GM12891 (cell line): ENCODE results near the gene STARD13.
A peak's percentile ranks its signal among the peaks of the same experiment; 100 is the strongest.
"Not testable (repeated sequence)": the region's sequence is repeated elsewhere in the genome, so short reads cannot be mapped to it uniquely, and the experiment has no call there.

ENCODE experiments used
- DNase-seq: peaks from one replicate; pipeline ENCODE4 v3.0.0; 2011; ENCODE audit warnings: low spot score; ENCODE audit not compliant: insufficient read length
- FAIRE-seq: peaks from 2 replicates; lab custom pipeline; 2011; peaks lifted over from hg19 to GRCh38; lab: Jason Lieb, UNC
- PAX5 ChIP-seq: IDR thresholded peaks from 2 replicates; pipeline ENCODE4 v1.6.1; 2011; ENCODE audit warnings: low read length, moderate library complexity, mild to moderate bottlenecking; ENCODE audit not compliant: insufficient read depth, severe bottlenecking
- POLR2A ChIP-seq: IDR thresholded peaks from 2 replicates; pipeline ENCODE4 v1.6.1; 2011; ENCODE audit warnings: low read depth, low read length, control low read depth
- POLR2AphosphoS5 ChIP-seq: IDR thresholded peaks from 2 replicates; pipeline ENCODE4 v1.6.1; 2011; ENCODE audit warnings: low read depth, low read length, control low read depth
- POU2F2 ChIP-seq: IDR thresholded peaks from 2 replicates; pipeline ENCODE4 v1.6.1; 2011; ENCODE audit warnings: low read depth, mild to moderate bottlenecking, control low read depth, low read length, moderate library complexity
- SPI1 ChIP-seq: IDR thresholded peaks from 2 replicates; pipeline ENCODE4 v1.6.1; 2011; ENCODE audit warnings: low read depth, low read length, control low read depth
- TAF1 ChIP-seq: IDR thresholded peaks from 2 replicates; pipeline ENCODE4 v1.6.1; 2011; ENCODE audit warnings: low read depth, low read length, control low read depth

Gene STARD13

GRCh38 chr13:33249894-33250293 lies 35.7 kb downstream of the STARD13 start:
- FAIRE-seq (no peak), DNase-seq (no peak)
- TF ChIP-seq POU2F2 (no peak), TAF1 (no peak), SPI1 (no peak), POLR2A (no peak)

- DNase-seq (no peak), FAIRE-seq (no peak)
- TF ChIP-seq PAX5 = no peak
- TF ChIP-seq SPI1 = no peak
- no peak for TF ChIP-seq POU2F2
- no peak for TF ChIP-seq POLR2A
- no peak for TF ChIP-seq TAF1
- no peak for TF ChIP-seq POLR2AphosphoS5
Observed at GRCh38 chr13:33249066-33249465, 36.5 kb downstream of the STARD13 start.

- no peak for TF ChIP-seq PAX5
- no peak for TF ChIP-seq POU2F2
- TF ChIP-seq SPI1 = no peak
- DNase-seq = no peak
- no peak for FAIRE-seq
Observed at GRCh38 chr13:33245505-33246158, 39.9 kb downstream of the STARD13 start.

- DNase-seq (no peak), FAIRE-seq (peak; percentile 33)
- TF ChIP-seq POU2F2 = no peak
- TF ChIP-seq POLR2AphosphoS5 = no peak
- TF ChIP-seq PAX5 = no peak
- no peak for TF ChIP-seq SPI1
Observed at GRCh38 chr13:33244907-33245287, 40.7 kb downstream of the STARD13 start.

- TF ChIP-seq PAX5 (no peak), POU2F2 (no peak), POLR2AphosphoS5 (no peak), POLR2A (no peak), SPI1 (no peak), TAF1 (no peak)
- DNase-seq = no peak
- FAIRE-seq = no peak
Observed at GRCh38 chr13:33244210-33244906, 41.2 kb downstream of the STARD13 start.

- no peak for FAIRE-seq
- no peak for TF ChIP-seq SPI1
- TF ChIP-seq PAX5 = no peak
- no peak for TF ChIP-seq POLR2A
- TF ChIP-seq POU2F2 = no peak
- TF ChIP-seq POLR2AphosphoS5 = no peak
- TF ChIP-seq TAF1 = no peak
- no peak for DNase-seq
Observed at GRCh38 chr13:33242984-33243617, 42.5 kb downstream of the STARD13 start.

- FAIRE-seq = not testable (repeated sequence)
Observed at GRCh38 chr13:33242372-33242771, 43.2 kb downstream of the STARD13 start.

GRCh38 chr13:33236021-33236420 lies 49.5 kb downstream of the STARD13 start:
- no peak for FAIRE-seq
- no peak for DNase-seq
- TF ChIP-seq POU2F2 (no peak), PAX5 (no peak), POLR2AphosphoS5 (no peak), SPI1 (no peak), POLR2A (no peak), TAF1 (no peak)

More at GRCh38 chr13:33242372-33242771, 43.2 kb downstream of the STARD13 start:
- DNase-seq = not testable (repeated sequence)

- no peak for FAIRE-seq
- TF ChIP-seq PAX5 = no peak
- no peak for TF ChIP-seq SPI1
- TF ChIP-seq POLR2A = no peak
- TF ChIP-seq POU2F2 = no peak
- TF ChIP-seq TAF1 = no peak
- no peak for TF ChIP-seq POLR2AphosphoS5
- DNase-seq = no peak
Observed at GRCh38 chr13:33235564-33235963, 50.0 kb downstream of the STARD13 start.

GRCh38 chr13:33235078-33235477 lies 50.5 kb downstream of the STARD13 start:
- no peak for DNase-seq
- FAIRE-seq = no peak
- TF ChIP-seq SPI1 (no peak), PAX5 (no peak), TAF1 (no peak), POU2F2 (no peak), POLR2AphosphoS5 (no peak)
